ENCODE data around the gene LAMTOR2. TPM values are rescaled to one million over a fixed set of nuclear protein-coding genes. Genes with fewer than 3 reads are reported as not detected.
A peak's percentile ranks its signal among the peaks of the same experiment; 100 is the strongest.

The LAMTOR2 gene
- total RNA-seq, result 96.5 and 108 TPM in 2 replicates

- DNase-seq (ENCODE audit: low read depth), result peak; percentile 82
- Histone ChIP-seq H3K4me3 (ENCODE audit: low read depth, low read length) (peak within 1 kb of the TSS; percentile 65), H3K27me3 (ENCODE audit: control insufficient read depth, insufficient read depth, low read length) (no peaks in the 10 kb centered on the region), H3K36me3 (ENCODE audit: control insufficient read depth, insufficient read depth, low read length) (no peaks in the 10 kb centered on the region)
- TF ChIP-seq CTCF (IDR thresholded peaks at IDR 0.05; ENCODE audit: insufficient read depth, low read length, poor library complexity, severe bottlenecking), result no peak
Observed at GRCh38 chr1:156054500-156055280, at the start of gene LAMTOR2. TSS of gene LAMTOR2 (plus strand) at chr1:156054782. CDS start at chr1:156054890, 108 bp downstream.

GRCh38 chr1:156004843-156005584 lies 49.6 kb upstream of the LAMTOR2 start:
- peaks cover 3% of the 10 kb centered on the region for H3K36me3 ChIP-seq (ENCODE audit: control insufficient read depth, insufficient read depth, low read length)

GRCh38 chr1:156006666-156007376 lies 47.8 kb upstream of the LAMTOR2 start:
- no peak for DNase-seq (ENCODE audit: low read depth)
- Histone ChIP-seq H3K27me3 (ENCODE audit: control insufficient read depth, insufficient read depth, low read length) (no peaks in the 10 kb centered on the region), H3K36me3 (ENCODE audit: control insufficient read depth, insufficient read depth, low read length) (peaks cover 4% of the 10 kb centered on the region), H3K4me3 (ENCODE audit: low read depth, low read length) (no peak overlapping the region)
- no peak for TF ChIP-seq CTCF (IDR thresholded peaks at IDR 0.05; ENCODE audit: insufficient read depth, low read length, poor library complexity, severe bottlenecking)

More at GRCh38 chr1:156004843-156005584, 49.6 kb upstream of the LAMTOR2 start:
- no peak for TF ChIP-seq CTCF (IDR thresholded peaks at IDR 0.05; ENCODE audit: insufficient read depth, low read length, poor library complexity, severe bottlenecking)
- no peak overlapping the region for H3K4me3 ChIP-seq (ENCODE audit: low read depth, low read length)
- no peaks in the 10 kb centered on the region for H3K27me3 ChIP-seq (ENCODE audit: control insufficient read depth, insufficient read depth, low read length)
- no peak for DNase-seq (ENCODE audit: low read depth)

GRCh38 chr1:156009404-156009803 lies 45.2 kb upstream of the LAMTOR2 start:
- no peaks in the 10 kb centered on the region for H3K27me3 ChIP-seq (ENCODE audit: control insufficient read depth, insufficient read depth, low read length)
- H3K4me3 ChIP-seq (ENCODE audit: low read depth, low read length), result no peak overlapping the region
- DNase-seq (ENCODE audit: low read depth), result no peak
- no peak for TF ChIP-seq CTCF (IDR thresholded peaks at IDR 0.05; ENCODE audit: insufficient read depth, low read length, poor library complexity, severe bottlenecking)
- H3K36me3 ChIP-seq (ENCODE audit: control insufficient read depth, insufficient read depth, low read length), result peaks cover 4% of the 10 kb centered on the region

GRCh38 chr1:156012051-156012817 lies 42.3 kb upstream of the LAMTOR2 start:
- Histone ChIP-seq H3K27me3 (ENCODE audit: control insufficient read depth, insufficient read depth, low read length) (no peaks in the 10 kb centered on the region), H3K4me3 (ENCODE audit: low read depth, low read length) (no peak overlapping the region), H3K36me3 (ENCODE audit: control insufficient read depth, insufficient read depth, low read length) (peaks cover 6% of the 10 kb centered on the region)
- DNase-seq (ENCODE audit: low read depth), result no peak
- TF ChIP-seq CTCF (IDR thresholded peaks at IDR 0.05; ENCODE audit: insufficient read depth, low read length, poor library complexity, severe bottlenecking), result no peak
